Measurements from ENCODE around the gene UBASH3B.

DNA sequence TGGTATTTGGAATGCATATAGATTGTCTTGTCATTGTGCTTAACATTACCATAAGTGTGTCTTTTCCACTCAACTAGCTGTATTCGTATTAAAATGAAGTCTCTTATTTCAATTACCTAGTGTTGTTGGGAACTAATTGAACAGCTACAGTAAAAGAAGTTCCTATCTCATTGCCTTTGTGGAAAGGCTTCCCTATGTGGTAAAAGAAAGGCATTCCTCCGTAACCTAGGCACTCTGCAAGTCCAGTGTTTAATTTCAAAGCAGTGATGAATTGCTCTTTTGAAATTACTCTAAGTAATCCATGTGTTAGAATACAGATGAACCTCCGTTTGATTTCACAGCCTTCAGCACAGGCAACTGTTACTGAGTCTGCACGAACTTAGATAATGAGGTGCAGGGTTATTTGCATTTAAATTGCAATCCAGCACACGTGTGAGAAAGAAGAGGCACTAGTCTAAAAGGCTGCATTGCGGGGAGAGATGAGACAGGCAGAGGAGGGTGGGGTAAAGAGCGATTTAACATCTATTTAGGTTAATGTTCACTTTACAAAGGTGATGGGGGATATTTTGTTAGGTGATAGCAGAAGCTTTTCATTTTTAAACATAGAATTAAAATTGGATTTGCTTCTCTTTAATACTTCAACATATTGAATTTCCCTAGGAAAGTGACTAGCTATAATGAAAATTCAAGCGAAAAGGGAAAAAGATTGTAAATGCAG, 157.8 kb downstream of the UBASH3B start:
- TF ChIP-seq CTCF (IDR thresholded peaks at IDR 0.05): no peak
- TF ChIP-seq EZH2phosphoT487 (IDR thresholded peaks at IDR 0.05): peak; percentile 51

Data from neural progenitor cell (in vitro differentiated cells).